Endothelial cell of umbilical vein (primary cell): ENCODE results near the gene SOX11. TPM values are rescaled to one million over a fixed set of nuclear protein-coding genes. Genes with fewer than 3 reads are reported as not detected.

Source experiments
- BruUV-seq: library from RNA; stranded (reverse); fragments of 400-500 nt; replicated peaks from 2 replicates; lab custom pipeline; 2021; lab: Mats Ljungman, UMichigan
- CTCF ChIA-PET: fragments of 300-600, 350-600 bp; sonication (Branson Sonifier 250); formaldehyde crosslinking; loops from one replicate; lab custom pipeline; 2021; ENCODE audit warnings: antibody characterized with exemption, inconsistent platforms; lab: Charles Lee
- POLR2A ChIA-PET: fragments of 300-600, 350-600 bp; sonication (Branson Sonifier 250); formaldehyde crosslinking; loops from one replicate; lab custom pipeline; 2021; ENCODE audit warnings: antibody characterized with exemption, inconsistent platforms; lab: Charles Lee
- DNase-seq: peaks from one replicate; pipeline ENCODE4 v3.0.0-alpha.2; 2011; ENCODE audit warnings: low read depth, low spot score
- FAIRE-seq: peaks from 2 replicates; lab custom pipeline; 2011; peaks lifted over from hg19 to GRCh38; lab: Jason Lieb, UNC
- H2AFZ ChIP-seq: 2 replicates; pipeline ENCODE4 v1.6.0; 2012; ENCODE audit warnings: low read depth, low read length, control low read depth, inconsistent platforms
- H3K27ac ChIP-seq: 2 replicates; pipeline ENCODE4 v1.5.1; 2011; ENCODE audit warnings: low read depth, mild to moderate bottlenecking, control low read depth, low read length, moderate library complexity; ENCODE audit not compliant: insufficient read depth
- H3K27me3 ChIP-seq, 2 experiments: 2 replicates each; pipeline versions ENCODE4 v1.6.0 to v1.6.1; 2011; ENCODE audit warnings: low read length in 2 of 2, mixed read lengths in 1 of 2; ENCODE audit not compliant: control insufficient read depth in 2 of 2, insufficient read depth in 2 of 2
- H3K36me3 ChIP-seq, 2 experiments: 2 replicates in 1 of 2; 3 replicates in 1 of 2; pipeline ENCODE4 v1.5.1; 2011; ENCODE audit warnings: low read length in 2 of 2, mild to moderate bottlenecking in 1 of 2, moderate library complexity in 1 of 2; ENCODE audit not compliant: control insufficient read depth in 2 of 2, insufficient read depth in 2 of 2; ENCODE audit errors: extremely low read depth in 1 of 2
- H3K4me1 ChIP-seq: 3 replicates; pipeline ENCODE4 v1.5.1; 2011; ENCODE audit warnings: mild to moderate bottlenecking, low read length; ENCODE audit not compliant: control insufficient read depth, insufficient read depth; ENCODE audit errors: extremely low read depth
- H3K4me2 ChIP-seq: 2 replicates; pipeline ENCODE4 v1.6.1; 2011; ENCODE audit warnings: low read length, control low read depth, mixed read lengths; ENCODE audit not compliant: insufficient read depth
- H3K4me3 ChIP-seq, 3 experiments: fragments of 200-600 bp in 1 of 3; sonication (generic), shearing (Covaris generic) in 1 of 3; replicated peaks in 1 of 3; 2 replicates each; pipeline ENCODE4 v1.5.1; 2011 to 2016; ENCODE audit warnings: control low read depth in 3 of 3, low read length in 3 of 3, mild to moderate bottlenecking in 2 of 3, inconsistent platforms in 1 of 3, low read depth in 1 of 3, moderate library complexity in 1 of 3; ENCODE audit not compliant: insufficient read depth in 1 of 3
- H3K79me2 ChIP-seq: 2 replicates; pipeline ENCODE4 v1.6.0; 2012; ENCODE audit warnings: low read length, inconsistent platforms; ENCODE audit not compliant: control insufficient read depth, insufficient read depth
- H3K9ac ChIP-seq: replicated peaks from 2 replicates; pipeline ENCODE3; 2011; ENCODE audit warnings: low read length, control low read depth; ENCODE audit not compliant: insufficient read depth; ENCODE audit errors: extremely low read depth
- H3K9me1 ChIP-seq: replicated peaks from 3 replicates; pipeline ENCODE4 v1.6.0; 2011; ENCODE audit warnings: mild to moderate bottlenecking, low read length; ENCODE audit not compliant: control insufficient read depth, insufficient read depth; ENCODE audit errors: extremely low read depth
- H3K9me3 ChIP-seq: replicated peaks from 2 replicates; pipeline ENCODE4 v1.5.1; 2012; ENCODE audit warnings: low read length, inconsistent platforms; ENCODE audit not compliant: control insufficient read depth, insufficient read depth
- H4K20me1 ChIP-seq: replicated peaks from 2 replicates; pipeline ENCODE3; 2011; ENCODE audit warnings: mild to moderate bottlenecking, low read length; ENCODE audit not compliant: control insufficient read depth, insufficient read depth; ENCODE audit errors: extremely low read depth
- EZH2 ChIP-seq: IDR thresholded peaks from 2 replicates; pipeline ENCODE4 v1.6.1; 2012; ENCODE audit warnings: borderline replicate concordance, low read depth, mild to moderate bottlenecking, moderate library complexity, low read length, inconsistent platforms; ENCODE audit not compliant: severe bottlenecking
- FOS ChIP-seq: IDR thresholded peaks from 2 replicates; pipeline ENCODE4 v1.6.1; 2011; ENCODE audit warnings: mild to moderate bottlenecking, low read length, moderate library complexity, borderline replicate concordance; ENCODE audit not compliant: insufficient read depth
- GATA2 ChIP-seq: IDR thresholded peaks from 2 replicates; pipeline ENCODE4 v1.7.0; 2011; ENCODE audit warnings: low read depth, mild to moderate bottlenecking, moderate library complexity, mixed read lengths, low read length; ENCODE audit not compliant: insufficient read length, insufficient read depth
- MYC ChIP-seq: IDR thresholded peaks from one replicate; pipeline ENCODE4 v1.6.1; 2011; ENCODE audit warnings: mild to moderate bottlenecking, low read depth, low read length
- dilution Hi-C: fragments of 300-500 bp; cut with MboI; formaldehyde crosslinking; loops from one replicate; pipeline ENCODE4 v1.15.0; 2019; ENCODE audit warnings: low sequenced_read_pairs; ENCODE audit not compliant: extremely low pct_ligation_motif_present
- intact Hi-C: fragments of 100-400 bp; cut with micrococcal nuclease; formaldehyde crosslinking; loops from one replicate; pipeline ENCODE4 v1.10.0; 2022
- polyA plus RNA-seq, 4 experiments: library from polyadenylated mRNA; depleted of rRNA in 3 of 4; stranded (reverse) in 3 of 4; unstranded in 1 of 4; fragments of >200 nt; gene quantifications; 2 replicates each; pipeline versions ENCODE4 v1.2.1 to v1.2.3, GENCODE V29; 2011 to 2012; ENCODE audit warnings: missing spikeins in 1 of 4
- total RNA-seq: library from RNA; stranded (reverse); gene quantifications from 2 replicates; pipeline ENCODE4 v1.2.3, GENCODE V29; 2021
- TF ChIP-seq, protein P1 (sequence below), 2 donors: IDR thresholded peaks; 1 replicate in 1 of 2; 2 replicates in 1 of 2; pipeline ENCODE4 v1.5.1; 2011; ENCODE audit warnings: low read length in 2 of 2, mild to moderate bottlenecking in 2 of 2, moderate library complexity in 2 of 2, control low read depth in 1 of 2, inconsistent platforms in 1 of 2, low read depth in 1 of 2; ENCODE audit not compliant: insufficient read depth in 1 of 2; ENCODE audit errors: extremely low read depth in 1 of 2
- TF ChIP-seq, protein P2 (sequence below): IDR thresholded peaks from 2 replicates; pipeline ENCODE4 v1.6.1; 2011; ENCODE audit not compliant: insufficient read depth, insufficient read length

The SOX11 gene
- total and polyA plus RNA-seq, 2 donors (not counting 3 experiments of a cell fraction or from before 2014, with no cell fraction given): not detected

DNA sequence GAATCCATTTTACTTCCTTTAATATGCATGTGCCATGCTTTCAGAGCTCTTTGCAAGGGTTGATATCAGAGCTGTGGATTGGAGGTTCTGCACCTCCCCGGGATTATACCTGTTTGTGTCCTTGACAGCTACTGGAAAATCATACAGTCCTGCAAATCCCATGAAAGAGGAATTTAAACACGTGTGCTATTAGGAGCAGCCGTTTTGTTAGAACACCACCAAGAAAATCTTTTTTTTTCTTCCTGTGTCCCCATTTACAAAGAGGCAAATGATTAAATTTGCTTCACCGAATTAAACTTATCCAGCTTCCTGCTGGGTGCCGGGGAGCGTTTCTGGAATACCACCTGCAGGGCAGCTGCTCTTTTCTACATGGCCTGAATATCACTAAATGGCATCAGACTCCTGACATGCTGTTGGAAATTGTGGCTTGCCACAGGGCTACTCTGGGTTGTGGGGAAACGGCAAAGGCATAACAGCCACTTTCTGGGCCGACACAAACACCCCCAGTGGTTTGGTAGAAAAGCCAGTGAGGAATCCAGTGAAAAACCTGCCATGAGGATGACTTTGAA lies 23.4 kb upstream of the SOX11 start:
- Histone ChIP-seq H3K9me3 (peaks cover 2% of the 10 kb centered on the region), H3K9ac (no peak overlapping the region), H4K20me1 (no peaks in the 10 kb centered on the region), H3K4me2 (no peak overlapping the region), H3K27me3 (no peaks in the 10 kb centered on the region), H3K4me3 (no peak overlapping the region), H3K27ac (no peak overlapping the region), H3K79me2 (no peaks in the 10 kb centered on the region), H3K9me1 (no peaks in the 10 kb centered on the region), H3K4me1 (no peaks in the 10 kb centered on the region), H2AFZ (no peak overlapping the region), H3K36me3 (no peaks in the 10 kb centered on the region)
- intact Hi-C loops (no loop called here), dilution Hi-C loops (no loop called here)
- FAIRE-seq (no peak), DNase-seq (no peak)
- CTCF ChIA-PET: no interaction called here
- no TSS peak for BruUV-seq
- TF ChIP-seq, protein P1, sequence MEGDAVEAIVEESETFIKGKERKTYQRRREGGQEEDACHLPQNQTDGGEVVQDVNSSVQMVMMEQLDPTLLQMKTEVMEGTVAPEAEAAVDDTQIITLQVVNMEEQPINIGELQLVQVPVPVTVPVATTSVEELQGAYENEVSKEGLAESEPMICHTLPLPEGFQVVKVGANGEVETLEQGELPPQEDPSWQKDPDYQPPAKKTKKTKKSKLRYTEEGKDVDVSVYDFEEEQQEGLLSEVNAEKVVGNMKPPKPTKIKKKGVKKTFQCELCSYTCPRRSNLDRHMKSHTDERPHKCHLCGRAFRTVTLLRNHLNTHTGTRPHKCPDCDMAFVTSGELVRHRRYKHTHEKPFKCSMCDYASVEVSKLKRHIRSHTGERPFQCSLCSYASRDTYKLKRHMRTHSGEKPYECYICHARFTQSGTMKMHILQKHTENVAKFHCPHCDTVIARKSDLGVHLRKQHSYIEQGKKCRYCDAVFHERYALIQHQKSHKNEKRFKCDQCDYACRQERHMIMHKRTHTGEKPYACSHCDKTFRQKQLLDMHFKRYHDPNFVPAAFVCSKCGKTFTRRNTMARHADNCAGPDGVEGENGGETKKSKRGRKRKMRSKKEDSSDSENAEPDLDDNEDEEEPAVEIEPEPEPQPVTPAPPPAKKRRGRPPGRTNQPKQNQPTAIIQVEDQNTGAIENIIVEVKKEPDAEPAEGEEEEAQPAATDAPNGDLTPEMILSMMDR (IDR thresholded peaks at IDR 0.05; ENCODE audit: extremely low read depth in 1 of 2, insufficient read depth in 1 of 2, low read depth in 1 of 2, low read length in 2 of 2): no peak
- no peak for TF ChIP-seq FOS
- no peak for TF ChIP-seq EZH2
- TF ChIP-seq, protein P2, sequence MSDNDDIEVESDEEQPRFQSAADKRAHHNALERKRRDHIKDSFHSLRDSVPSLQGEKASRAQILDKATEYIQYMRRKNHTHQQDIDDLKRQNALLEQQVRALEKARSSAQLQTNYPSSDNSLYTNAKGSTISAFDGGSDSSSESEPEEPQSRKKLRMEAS: no peak
- no peak for TF ChIP-seq GATA2
- no peak for TF ChIP-seq MYC
- POLR2A ChIA-PET: no interaction called here
